ENCODE data around the gene PARVB. TPM values are rescaled to one million over a fixed set of nuclear protein-coding genes. Genes with fewer than 3 reads are reported as not detected.
"Not testable (repeated sequence)": the region's sequence is repeated elsewhere in the genome, so short reads cannot be mapped to it uniquely, and the experiment has no call there.

Gene PARVB
- total RNA-seq, 2 donors from 2014 or later = 43.8 to 86.5 TPM

- TF ChIP-seq, protein P1, sequence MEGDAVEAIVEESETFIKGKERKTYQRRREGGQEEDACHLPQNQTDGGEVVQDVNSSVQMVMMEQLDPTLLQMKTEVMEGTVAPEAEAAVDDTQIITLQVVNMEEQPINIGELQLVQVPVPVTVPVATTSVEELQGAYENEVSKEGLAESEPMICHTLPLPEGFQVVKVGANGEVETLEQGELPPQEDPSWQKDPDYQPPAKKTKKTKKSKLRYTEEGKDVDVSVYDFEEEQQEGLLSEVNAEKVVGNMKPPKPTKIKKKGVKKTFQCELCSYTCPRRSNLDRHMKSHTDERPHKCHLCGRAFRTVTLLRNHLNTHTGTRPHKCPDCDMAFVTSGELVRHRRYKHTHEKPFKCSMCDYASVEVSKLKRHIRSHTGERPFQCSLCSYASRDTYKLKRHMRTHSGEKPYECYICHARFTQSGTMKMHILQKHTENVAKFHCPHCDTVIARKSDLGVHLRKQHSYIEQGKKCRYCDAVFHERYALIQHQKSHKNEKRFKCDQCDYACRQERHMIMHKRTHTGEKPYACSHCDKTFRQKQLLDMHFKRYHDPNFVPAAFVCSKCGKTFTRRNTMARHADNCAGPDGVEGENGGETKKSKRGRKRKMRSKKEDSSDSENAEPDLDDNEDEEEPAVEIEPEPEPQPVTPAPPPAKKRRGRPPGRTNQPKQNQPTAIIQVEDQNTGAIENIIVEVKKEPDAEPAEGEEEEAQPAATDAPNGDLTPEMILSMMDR (IDR thresholded peaks at IDR 0.05) = no peak
- Histone ChIP-seq H3K4me1 (peaks cover 0 to 19% of the 10 kb centered on the region in 2 donors), H3K4me3 (no peak overlapping the region), H3K9me3 (no peaks in the 10 kb centered on the region), H3K27ac (no peak overlapping the region), H3K27me3 (no peaks in the 10 kb centered on the region), H3K36me3 (peaks cover 3% of the 10 kb centered on the region)
- no peak for DNase-seq (ENCODE audit: low spot score)
Observed at GRCh38 chr22:44004104-44004460, 20.0 kb upstream of the PARVB start.

DNA sequence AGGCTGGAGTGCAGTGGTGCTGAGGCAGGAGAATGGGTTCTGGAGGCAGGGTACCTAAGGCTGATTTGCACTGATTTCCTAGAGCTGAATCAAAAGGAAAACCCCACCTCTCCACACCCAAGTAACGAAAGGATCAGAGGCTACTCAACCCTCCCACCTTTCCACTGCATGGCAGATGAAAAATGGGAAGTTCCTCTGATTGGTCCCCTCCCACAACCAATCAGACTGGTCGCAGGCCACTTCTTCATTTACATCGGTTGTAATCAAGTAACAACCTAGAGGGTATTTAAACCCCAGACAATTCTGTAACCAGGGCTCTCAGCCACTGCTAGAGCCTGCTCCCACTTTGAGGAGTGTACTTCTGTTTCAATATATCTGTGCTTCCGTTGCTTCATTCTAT, 18.6 kb upstream of the PARVB start:
- Histone ChIP-seq H3K27ac (no peak overlapping the region), H3K9me3 (no peaks in the 10 kb centered on the region), H3K4me3 (no peak overlapping the region), H3K4me1 (peaks cover 0 to 16% of the 10 kb centered on the region in 2 donors), H3K36me3 (no peaks in the 10 kb centered on the region), H3K27me3 (no peaks in the 10 kb centered on the region)
- DNase-seq (ENCODE audit: low spot score) = no peak
- TF ChIP-seq, protein P1 (IDR thresholded peaks at IDR 0.05) = no peak

DNA sequence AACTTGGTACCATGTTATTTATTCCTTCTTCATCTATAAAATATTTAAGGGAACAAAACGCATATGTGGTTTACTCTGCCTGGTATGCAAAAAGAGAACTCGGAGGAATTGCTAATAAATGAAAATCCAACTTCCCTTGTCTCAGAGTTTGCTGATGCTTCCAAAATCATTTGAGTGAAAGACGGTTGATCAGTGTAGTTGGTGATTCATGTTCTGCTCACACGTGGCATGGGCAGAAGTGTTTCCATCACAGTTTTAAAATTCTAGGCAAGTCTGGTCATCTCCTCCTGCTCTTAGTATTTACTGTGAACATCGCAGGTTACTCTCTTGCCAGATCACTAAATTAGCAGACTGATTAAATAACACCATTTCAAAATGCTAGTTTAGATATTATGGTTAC, 11.9 kb upstream of the PARVB start:
- no peaks in the 10 kb centered on the region for H3K9me3 ChIP-seq
- TF ChIP-seq, protein P1 (IDR thresholded peaks at IDR 0.05) = no peak
- H3K27me3 ChIP-seq = no peaks in the 10 kb centered on the region
- no peak overlapping the region for H3K27ac ChIP-seq
- no peaks in the 10 kb centered on the region for H3K36me3 ChIP-seq
- no peaks in the 10 kb centered on the region for H3K4me1 ChIP-seq
- no peak overlapping the region for H3K4me3 ChIP-seq
- no peak for DNase-seq (ENCODE audit: low spot score)

GRCh38 chr22:44012591-44012990, 11.5 kb upstream of the PARVB start:
- DNase-seq (ENCODE audit: low spot score) = no peak
- H3K9me3 ChIP-seq = no peaks in the 10 kb centered on the region
- no peaks in the 10 kb centered on the region for H3K27me3 ChIP-seq
- H3K36me3 ChIP-seq = no peaks in the 10 kb centered on the region
- TF ChIP-seq, protein P1 (IDR thresholded peaks at IDR 0.05) = no peak
- H3K4me3 ChIP-seq = no peak overlapping the region
- H3K4me1 ChIP-seq = no peaks in the 10 kb centered on the region
- H3K27ac ChIP-seq = no peak overlapping the region

GRCh38 chr22:44014241-44014640, 9.9 kb upstream of the PARVB start:
- no peak for DNase-seq (ENCODE audit: low spot score)
- H3K27me3 ChIP-seq = no peaks in the 10 kb centered on the region
- H3K36me3 ChIP-seq = no peaks in the 10 kb centered on the region
- H3K27ac ChIP-seq = no peak overlapping the region
- peaks cover 0 to 2% of the 10 kb centered on the region in 2 donors for H3K4me1 ChIP-seq
- no peaks in the 10 kb centered on the region for H3K9me3 ChIP-seq
- no peak overlapping the region for H3K4me3 ChIP-seq
- TF ChIP-seq, protein P1 (IDR thresholded peaks at IDR 0.05) = no peak

DNA sequence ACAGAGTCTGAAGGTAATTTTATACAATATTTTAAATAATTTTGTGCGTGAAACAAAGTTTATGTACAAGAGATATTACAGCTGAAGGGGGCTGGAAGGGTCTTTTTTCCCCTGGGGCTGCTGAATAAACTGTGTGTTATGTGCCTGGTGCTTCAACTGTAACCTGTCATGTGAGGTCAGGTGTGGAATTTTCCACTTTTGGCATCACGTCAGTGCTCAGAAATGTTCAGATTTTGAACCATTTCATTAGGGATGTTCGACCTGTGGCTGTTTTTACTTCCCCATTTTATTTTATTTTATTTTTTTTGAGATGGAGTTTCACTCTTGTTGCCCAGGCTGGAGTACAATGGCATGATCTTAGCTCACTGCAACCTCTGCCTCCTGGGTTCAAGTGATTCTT, 7.5 kb upstream of the PARVB start:
- not testable (repeated sequence) for H3K4me3 ChIP-seq; H3K9me3 ChIP-seq; H3K27ac ChIP-seq; DNase-seq (ENCODE audit: low spot score); H3K27me3 ChIP-seq; H3K36me3 ChIP-seq
- H3K4me1 ChIP-seq = peaks cover 0 to 14% of the 10 kb centered on the region in 2 donors

All from right atrium auricular region (tissue), 2 donors.